Endodermal cell (in vitro differentiated cells): ENCODE measurements around the gene BAZ1B. TPM values are rescaled to one million over a fixed set of nuclear protein-coding genes. Genes with fewer than 3 reads are reported as not detected.

ENCODE experiments used
- DNase-seq: peaks from one replicate; pipeline ENCODE4 v3.0.0-alpha.2; 2017
- H3K27ac ChIP-seq: 2 replicates; pipeline ENCODE4 v1.5.1; 2013; ENCODE audit warnings: mild to moderate bottlenecking, low read depth, low read length, moderate library complexity
- H3K27me3 ChIP-seq: 2 replicates; pipeline ENCODE4 v1.6.1; 2013; ENCODE audit warnings: mild to moderate bottlenecking, low read length, moderate library complexity; ENCODE audit not compliant: insufficient read depth, control insufficient read depth, poor library complexity, severe bottlenecking
- H3K36me3 ChIP-seq: 2 replicates; pipeline ENCODE4 v1.7.0; 2013; ENCODE audit warnings: mild to moderate bottlenecking, low read length, moderate library complexity; ENCODE audit not compliant: control insufficient read depth, insufficient read depth
- H3K4me1 ChIP-seq: one replicate; pipeline ENCODE4 v1.7.0; 2013; ENCODE audit warnings: low read length; ENCODE audit not compliant: control insufficient read depth, insufficient read depth
- H3K4me3 ChIP-seq: 2 replicates; pipeline ENCODE4 v1.5.1; 2013; ENCODE audit warnings: mild to moderate bottlenecking, low read length, moderate library complexity
- H3K9ac ChIP-seq: 2 replicates; pipeline ENCODE4 v1.6.1; 2013; ENCODE audit warnings: mild to moderate bottlenecking, low read length, moderate library complexity; ENCODE audit not compliant: poor library complexity, severe bottlenecking; ENCODE audit errors: extremely low read depth
- H3K9me3 ChIP-seq: 2 replicates; pipeline ENCODE4 v1.6.1; 2013; ENCODE audit warnings: mild to moderate bottlenecking, low read length, moderate library complexity; ENCODE audit not compliant: control insufficient read depth
- H3K27ac Mint-ChIP-seq: 2 replicates; pipeline ENCODE4 v1.8.0; 2020; ENCODE audit warnings: mixed read lengths
- H3K27me3 Mint-ChIP-seq: 2 replicates; pipeline ENCODE4 v1.8.0; 2021; ENCODE audit warnings: mild to moderate bottlenecking, mixed read lengths; ENCODE audit not compliant: insufficient read depth
- H3K36me3 Mint-ChIP-seq: 2 replicates; pipeline ENCODE4 v1.8.0; 2020; ENCODE audit warnings: low read depth, mixed read lengths
- H3K4me1 Mint-ChIP-seq: 2 replicates; pipeline ENCODE4 v1.8.0; 2020; ENCODE audit warnings: mixed read lengths
- H3K4me3 Mint-ChIP-seq: 2 replicates; pipeline ENCODE4 v1.8.0; 2020; ENCODE audit warnings: mild to moderate bottlenecking, moderate library complexity, mixed read lengths
- H3K9me3 Mint-ChIP-seq: 2 replicates; pipeline ENCODE4 v1.8.0; 2020; ENCODE audit warnings: mild to moderate bottlenecking, mixed read lengths
- CTCF ChIP-seq: fragments of 200-600 bp; sonication (generic); conservative IDR thresholded peaks from 2 replicates; pipeline ENCODE4 v1.5.0; 2021; ENCODE audit warnings: antibody characterized with exemption, mild to moderate bottlenecking
- WGBS, 2 experiments: methylation state at CpG; one replicate each; pipeline versions ENCODE4 v1.1.5 to v1.1.7; 2013; ENCODE audit warnings: missing lambda C conversion rate in 2 of 2, mixed read lengths in 1 of 2; ENCODE audit not compliant: insufficient coverage in 1 of 2, insufficient read length in 1 of 2; 5-methylcytosine and 5-hydroxymethylcytosine counted together
- long read RNA-seq, 4 experiments: library from polyadenylated mRNA in 2 of 4; library from RNA in 1 of 4; library from capped mRNA in 1 of 4; stranded (forward) in 3 of 4; unstranded in 1 of 4; transcript quantifications; one replicate each; pipeline ENCODE4 v2.0.0, GENCODE V29; 2020 to 2021; ENCODE audit warnings: inconsistent platforms in 1 of 4
- polyA plus RNA-seq, 2 experiments: library from polyadenylated mRNA; stranded (reverse); fragments of 50-300 nt; gene quantifications; one replicate each; pipeline ENCODE4 v1.2.3, GENCODE V29; 2013
- total RNA-seq, 2 donors: library from RNA; stranded (reverse); fragmentation: NEBNext Ultra II Directional in 1 of 2; extraction: Animal tissue kit (Norgen Biotek cat#: 25700) in 1 of 2; gene quantifications; 2 replicates in 1 of 2; 3 replicates in 1 of 2; pipeline ENCODE4 v1.2.1, GENCODE V29; 2021

Gene BAZ1B
- 10 to 100 TPM; 66.4 to 72.1 TPM for total RNA-seq
- polyA plus RNA-seq (2013, experiment 1 of 2), result 66.2 TPM
- 64.1 TPM for polyA plus RNA-seq (2013, experiment 2 of 2)
- long read RNA-seq, experiment 1, full-length matches to known transcripts, result 1 of 46 reads
- long read RNA-seq, experiment 1, partial matches to known transcripts, result 15 of 46 reads
- long read RNA-seq, experiment 1, other reads (novel, unspliced or antisense), result 30 of 46 reads
- long read RNA-seq, experiment 2, full-length matches to known transcripts, result 1 of 6 reads
- long read RNA-seq, experiment 2, partial matches to known transcripts, result 4 of 6 reads
- long read RNA-seq, experiment 2, other reads (novel, unspliced or antisense), result 1 of 6 reads
- long read RNA-seq, experiment 3, partial matches to known transcripts, result 54 of 59 reads
- long read RNA-seq, experiment 3, other reads (novel, unspliced or antisense), result 5 of 59 reads
- long read RNA-seq, experiment 4, partial matches to known transcripts, result 1 of 3 reads
- long read RNA-seq, experiment 4, other reads (novel, unspliced or antisense), result 2 of 3 reads

GRCh38 chr7:73522105-73522872 is at the start of gene BAZ1B:
BAZ1B (minus strand) TSS chr7:73522293; CDS start chr7:73521933, 360 bp downstream.
- Histone ChIP-seq H3K36me3 (peaks cover 23% of the 10 kb centered on the region), H3K9me3 (peaks cover 3% of the 10 kb centered on the region), H3K4me3 (peak within 1 kb of the TSS; percentile 90), H3K27me3 (no peaks in the 10 kb centered on the region), H3K9ac (peak within 1 kb of the TSS; percentile 57), H3K27ac (peak within 1 kb of the TSS; percentile 98), H3K4me1 (no peaks in the 10 kb centered on the region)
- DNase-seq, result peak; percentile 99
- peak within 1 kb of the TSS; percentile 99 for H3K27ac Mint-ChIP-seq
- TF ChIP-seq CTCF, result peak; percentile 56
- WGBS, 2 experiments, result 0% methylated on average over 27 to 71 of the region's 71 CpGs
- peak within 1 kb of the TSS; percentile 76 for H3K4me3 Mint-ChIP-seq
- H3K27me3 Mint-ChIP-seq, result no peaks in the 10 kb centered on the region
- H3K9me3 Mint-ChIP-seq, result no peaks in the 10 kb centered on the region
- H3K4me1 Mint-ChIP-seq, result peaks cover 27% of the 10 kb centered on the region
- H3K36me3 Mint-ChIP-seq, result peaks cover 22% of the 10 kb centered on the region

GRCh38 chr7:73570977-73571376 is 48.9 kb upstream of the BAZ1B start:
- Histone ChIP-seq H3K27ac (no peak overlapping the region), H3K9me3 (no peaks in the 10 kb centered on the region), H3K27me3 (no peaks in the 10 kb centered on the region), H3K4me3 (no peak overlapping the region), H3K36me3 (peaks cover 60% of the 10 kb centered on the region), H3K9ac (no peak overlapping the region), H3K4me1 (peaks cover 4% of the 10 kb centered on the region)
- WGBS, 2 experiments, result 94 to 98% methylated on average over 8 to 10 of the region's 10 CpGs
- DNase-seq, result no peak
- H3K36me3 Mint-ChIP-seq, result peaks cover 56% of the 10 kb centered on the region
- peaks cover 13% of the 10 kb centered on the region for H3K4me1 Mint-ChIP-seq
- TF ChIP-seq CTCF, result no peak
- peaks cover 3% of the 10 kb centered on the region for H3K27me3 Mint-ChIP-seq
- no peak overlapping the region for H3K27ac Mint-ChIP-seq
- no peaks in the 10 kb centered on the region for H3K9me3 Mint-ChIP-seq
- H3K4me3 Mint-ChIP-seq, result no peak overlapping the region

- no peaks in the 10 kb centered on the region for H3K9me3 ChIP-seq
- peaks cover 13% of the 10 kb centered on the region for H3K4me1 Mint-ChIP-seq
- no peak for TF ChIP-seq CTCF
- H3K9ac ChIP-seq, result no peak overlapping the region
- H3K27ac ChIP-seq, result no peak overlapping the region
- no peak overlapping the region for H3K4me3 Mint-ChIP-seq
- H3K27me3 ChIP-seq, result no peaks in the 10 kb centered on the region
- H3K4me1 ChIP-seq, result peaks cover 4% of the 10 kb centered on the region
- peaks cover 7% of the 10 kb centered on the region for H3K27me3 Mint-ChIP-seq
- no peak overlapping the region for H3K4me3 ChIP-seq
- peaks cover 56% of the 10 kb centered on the region for H3K36me3 Mint-ChIP-seq
- no peak for DNase-seq
- no peak overlapping the region for H3K27ac Mint-ChIP-seq
- 94 to 98% methylated on average over 14 to 22 of the region's 22 CpGs for WGBS, 2 experiments
- H3K9me3 Mint-ChIP-seq, result no peaks in the 10 kb centered on the region
- H3K36me3 ChIP-seq, result peaks cover 57% of the 10 kb centered on the region
These were observed 48.4 kb upstream of the BAZ1B start for GRCh38 chr7:73570521-73570920.
